Hepatocyte (in vitro differentiated cells): Measurements from ENCODE around the gene MVD. TPM values are rescaled to one million over a fixed set of nuclear protein-coding genes. Genes with fewer than 3 reads are reported as not detected.

Experiments used
- DNase-seq: peaks from one replicate; pipeline ENCODE4 v3.0.0-alpha.2; 2016; ENCODE audit warnings: low spot score
- H2AFZ ChIP-seq: fragments of 200-600 bp; sonication (generic); 2 replicates; pipeline ENCODE4 v1.6.0; 2016; ENCODE audit warnings: antibody characterized with exemption, mild to moderate bottlenecking
- H3K27ac ChIP-seq: fragments of 200-600 bp; sonication (generic); 2 replicates; pipeline ENCODE4 v1.5.1; 2016; ENCODE audit warnings: mild to moderate bottlenecking
- H3K27me3 ChIP-seq: fragments of 200-600 bp; sonication (generic); 2 replicates; pipeline ENCODE4 v1.6.1; 2016
- H3K36me3 ChIP-seq: fragments of 200-600 bp; sonication (generic); replicated peaks from 2 replicates; pipeline ENCODE4 v1.5.1; 2016; ENCODE audit warnings: low read depth; ENCODE audit not compliant: insufficient read depth
- H3K4me1 ChIP-seq: fragments of 200-600 bp; sonication (generic); 2 replicates; pipeline ENCODE4 v1.5.1; 2016; ENCODE audit warnings: mild to moderate bottlenecking, moderate library complexity; ENCODE audit not compliant: insufficient read depth
- H3K4me2 ChIP-seq: fragments of 200-600 bp; sonication (generic); 2 replicates; pipeline ENCODE4 v1.6.0; 2016
- H3K4me3 ChIP-seq: fragments of 200-600 bp; sonication (generic); 2 replicates; pipeline ENCODE4 v1.5.1; 2016; ENCODE audit warnings: mild to moderate bottlenecking
- H3K79me2 ChIP-seq: fragments of 200-600 bp; sonication (generic); 2 replicates; pipeline ENCODE4 v1.6.0; 2017; ENCODE audit warnings: mild to moderate bottlenecking
- H3K9me2 ChIP-seq: fragments of 200-600 bp; sonication (generic); replicated peaks from 2 replicates; pipeline ENCODE4 v1.6.0; 2017; ENCODE audit warnings: mild to moderate bottlenecking; ENCODE audit not compliant: insufficient read depth
- H3K9me3 ChIP-seq: fragments of 200-600 bp; sonication (generic); 2 replicates; pipeline ENCODE4 v1.5.1; 2016; ENCODE audit warnings: low read depth, mild to moderate bottlenecking
- H4K20me1 ChIP-seq: fragments of 200-600 bp; sonication (generic); 2 replicates; pipeline ENCODE4 v1.6.0; 2016; ENCODE audit warnings: mild to moderate bottlenecking; ENCODE audit not compliant: insufficient read depth, poor library complexity, severe bottlenecking
- EZH2 ChIP-seq: fragments of 200-600 bp; sonication (generic); IDR thresholded peaks from 2 replicates; pipeline ENCODE4 v1.6.1; 2016; ENCODE audit warnings: antibody characterized with exemption, mild to moderate bottlenecking, borderline replicate concordance
- EZH2phosphoT487 ChIP-seq: fragments of 200-600 bp; sonication (generic); IDR thresholded peaks from one replicate; pipeline ENCODE4 v1.6.1; 2018; ENCODE audit warnings: antibody characterized with exemption, mild to moderate bottlenecking, low read depth, moderate library complexity; ENCODE audit not compliant: unreplicated experiment, severe bottlenecking
- WGBS: methylation state at CpG from one replicate; pipeline ENCODE4 v1.1.6; 2016; ENCODE audit warnings: low lambda C conversion rate; ENCODE audit errors: missing lambda C conversion rate; 5-methylcytosine and 5-hydroxymethylcytosine counted together
- polyA plus RNA-seq: library from polyadenylated mRNA; unstranded; fragments of >200 nt; fragmentation: Nextera tagmentation; extraction: Ambion mirVana; gene quantifications from 2 replicates; pipeline ENCODE4 v1.2.1, GENCODE V29; 2016
- total RNA-seq: library from RNA; depleted of rRNA; stranded (reverse); fragments of >200 nt; gene quantifications from 2 replicates; pipeline ENCODE4 v1.2.3, GENCODE V29; 2014
- TF ChIP-seq, protein P1 (sequence below): fragments of 200-600 bp; sonication (generic); IDR thresholded peaks from 2 replicates; pipeline ENCODE4 v1.5.1; 2016; ENCODE audit warnings: antibody characterized with exemption, mild to moderate bottlenecking; ENCODE audit not compliant: poor library complexity

Gene MVD
- total and polyA plus RNA-seq, 2 experiments from 2014 or later = 71.9 to 152 TPM

DNA sequence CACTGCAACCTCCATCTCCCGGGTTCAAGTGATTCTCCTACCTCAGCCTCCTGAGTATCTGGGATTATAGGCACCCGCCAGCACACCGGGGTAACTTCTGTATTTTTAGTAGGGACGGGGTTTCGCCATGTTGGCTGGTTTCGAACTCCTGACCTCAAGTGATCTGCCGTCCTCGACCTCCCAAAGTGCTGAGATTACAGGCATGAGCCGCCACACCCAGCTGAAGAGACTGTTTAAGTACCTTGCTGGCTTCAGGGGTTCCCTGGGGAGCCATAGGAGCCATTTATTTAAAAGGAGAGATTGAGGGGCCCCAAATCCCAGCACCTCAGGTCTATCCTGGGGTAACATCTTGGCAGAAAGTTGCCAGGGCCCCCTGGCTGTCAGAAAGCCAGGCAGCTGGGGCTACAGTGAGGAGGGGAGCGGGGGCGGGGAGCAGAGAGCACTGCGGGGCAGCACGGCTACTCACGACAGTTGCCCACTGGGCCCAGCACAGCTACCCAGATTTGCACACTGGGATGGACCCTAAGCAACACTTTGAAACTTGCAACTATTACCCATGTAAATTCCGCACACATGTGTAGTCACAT lies 21.8 kb upstream of the MVD start:
- no peaks in the 10 kb centered on the region for H3K9me3 ChIP-seq
- H3K9me2 ChIP-seq = no peaks in the 10 kb centered on the region
- H3K27ac ChIP-seq = no peak overlapping the region
- H3K4me1 ChIP-seq = peaks cover 20% of the 10 kb centered on the region
- DNase-seq = no peak
- no peaks in the 10 kb centered on the region for H3K79me2 ChIP-seq
- no peak overlapping the region for H2AFZ ChIP-seq
- peak overlapping the region; percentile 100 for H3K4me2 ChIP-seq
- no peaks in the 10 kb centered on the region for H4K20me1 ChIP-seq
- H3K27me3 ChIP-seq = peaks cover 3% of the 10 kb centered on the region
- WGBS = 82% methylated on average over 15 of the region's 15 CpGs
- H3K4me3 ChIP-seq = no peak overlapping the region
- TF ChIP-seq EZH2 = no peak
- no peak for TF ChIP-seq EZH2phosphoT487
- no peaks in the 10 kb centered on the region for H3K36me3 ChIP-seq

DNA sequence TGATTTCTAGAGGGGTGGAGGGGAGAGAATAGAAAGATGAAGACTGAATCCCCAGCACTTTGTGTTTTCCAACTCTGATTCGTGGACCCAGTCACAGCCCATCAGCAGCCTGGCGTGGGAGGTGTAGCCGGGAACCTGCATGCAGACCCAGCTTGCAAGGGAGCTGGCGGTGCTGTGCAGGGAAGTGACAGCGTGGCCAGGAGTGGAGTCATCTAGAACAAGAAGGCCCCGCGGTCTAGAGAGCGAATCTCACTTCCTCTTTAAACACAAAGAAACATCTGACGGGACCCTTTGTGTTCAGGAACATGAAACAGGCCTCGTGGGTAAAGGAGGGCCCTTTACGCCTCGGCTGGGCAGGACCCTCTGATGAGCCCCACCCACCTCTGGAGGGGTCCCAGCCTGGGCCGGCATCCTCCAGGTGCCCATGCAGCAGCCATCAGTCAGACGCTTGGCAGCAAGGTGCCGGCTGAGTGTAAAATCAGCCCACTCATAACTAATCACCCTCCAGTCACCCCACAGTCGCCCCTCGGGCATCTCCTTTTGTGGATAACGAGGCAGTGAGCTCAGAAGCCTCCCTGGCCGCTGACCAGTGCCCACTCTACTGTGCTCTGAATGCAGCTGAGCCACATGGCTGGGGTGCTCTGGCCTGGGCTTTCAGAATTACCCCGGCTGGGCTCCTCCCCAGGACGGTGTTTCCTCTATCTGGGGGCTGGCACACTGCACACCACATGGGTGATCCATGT lies 19.0 kb upstream of the MVD start:
- no peak overlapping the region for H3K27ac ChIP-seq
- H3K9me3 ChIP-seq = no peaks in the 10 kb centered on the region

GRCh38 chr16:88681084-88681680 lies 18.3 kb upstream of the MVD start:
- Histone ChIP-seq H3K27me3 (peaks cover 3% of the 10 kb centered on the region), H4K20me1 (no peaks in the 10 kb centered on the region), H3K36me3 (no peaks in the 10 kb centered on the region), H3K9me2 (no peaks in the 10 kb centered on the region), H3K4me3 (no peak overlapping the region), H2AFZ (no peak overlapping the region), H3K9me3 (no peaks in the 10 kb centered on the region), H3K79me2 (no peaks in the 10 kb centered on the region), H3K27ac (no peak overlapping the region), H3K4me1 (no peaks in the 10 kb centered on the region), H3K4me2 (no peak overlapping the region)
- DNase-seq = no peak
- TF ChIP-seq, protein P1, sequence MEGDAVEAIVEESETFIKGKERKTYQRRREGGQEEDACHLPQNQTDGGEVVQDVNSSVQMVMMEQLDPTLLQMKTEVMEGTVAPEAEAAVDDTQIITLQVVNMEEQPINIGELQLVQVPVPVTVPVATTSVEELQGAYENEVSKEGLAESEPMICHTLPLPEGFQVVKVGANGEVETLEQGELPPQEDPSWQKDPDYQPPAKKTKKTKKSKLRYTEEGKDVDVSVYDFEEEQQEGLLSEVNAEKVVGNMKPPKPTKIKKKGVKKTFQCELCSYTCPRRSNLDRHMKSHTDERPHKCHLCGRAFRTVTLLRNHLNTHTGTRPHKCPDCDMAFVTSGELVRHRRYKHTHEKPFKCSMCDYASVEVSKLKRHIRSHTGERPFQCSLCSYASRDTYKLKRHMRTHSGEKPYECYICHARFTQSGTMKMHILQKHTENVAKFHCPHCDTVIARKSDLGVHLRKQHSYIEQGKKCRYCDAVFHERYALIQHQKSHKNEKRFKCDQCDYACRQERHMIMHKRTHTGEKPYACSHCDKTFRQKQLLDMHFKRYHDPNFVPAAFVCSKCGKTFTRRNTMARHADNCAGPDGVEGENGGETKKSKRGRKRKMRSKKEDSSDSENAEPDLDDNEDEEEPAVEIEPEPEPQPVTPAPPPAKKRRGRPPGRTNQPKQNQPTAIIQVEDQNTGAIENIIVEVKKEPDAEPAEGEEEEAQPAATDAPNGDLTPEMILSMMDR = peak; percentile 12
- no peak for TF ChIP-seq EZH2phosphoT487
- WGBS = 76% methylated on average over 27 of the region's 31 CpGs

More for the DNA sequence above, 19.0 kb upstream of the MVD start:
- no peak for DNase-seq
- no peak overlapping the region for H3K4me3 ChIP-seq
- H3K4me2 ChIP-seq = no peak overlapping the region
- H2AFZ ChIP-seq = no peak overlapping the region
- TF ChIP-seq EZH2phosphoT487 (no peak), EZH2 (no peak)
- TF ChIP-seq, protein P1 = no peak
- H3K79me2 ChIP-seq = no peaks in the 10 kb centered on the region
- H3K4me1 ChIP-seq = peaks cover 4% of the 10 kb centered on the region
- 80% methylated on average over 21 of the region's 21 CpGs for WGBS
- H3K36me3 ChIP-seq = no peaks in the 10 kb centered on the region
- H4K20me1 ChIP-seq = no peaks in the 10 kb centered on the region
- H3K9me2 ChIP-seq = no peaks in the 10 kb centered on the region
- peaks cover 3% of the 10 kb centered on the region for H3K27me3 ChIP-seq

DNA sequence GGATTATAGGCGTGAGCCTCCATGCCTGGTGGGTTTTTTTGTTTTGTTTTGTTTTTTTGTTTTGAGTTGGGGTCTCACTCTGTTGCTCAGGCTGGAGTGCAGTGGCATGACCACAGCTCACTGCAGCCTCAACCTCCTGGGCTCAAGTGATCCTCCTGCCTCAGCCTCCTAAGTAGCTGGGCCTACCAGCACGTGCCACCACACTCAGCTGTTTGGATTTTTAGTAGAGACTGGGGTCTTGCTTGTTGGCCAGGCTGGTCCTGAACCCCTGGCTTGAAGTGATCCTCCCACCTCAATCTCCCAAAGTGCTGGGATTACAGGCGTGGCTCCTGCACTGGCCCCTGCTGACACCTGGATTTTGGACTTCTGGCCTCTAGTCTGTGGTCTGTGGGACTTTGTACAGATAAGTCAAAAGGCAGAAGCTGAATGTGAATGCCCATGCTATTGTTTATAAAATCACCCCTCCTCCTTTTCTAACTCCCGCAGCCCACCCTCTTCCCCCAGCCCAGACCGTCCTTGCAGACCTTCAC lies 17.7 kb upstream of the MVD start:
- WGBS = 81% methylated on average over 5 of the region's 5 CpGs
- no peak for TF ChIP-seq EZH2phosphoT487
- TF ChIP-seq, protein P1 = no peak
- no peak for TF ChIP-seq EZH2
- no peak overlapping the region for H2AFZ ChIP-seq

More for the DNA sequence above, 17.7 kb upstream of the MVD start:
- Histone ChIP-seq H3K27me3 (peaks cover 3% of the 10 kb centered on the region), H3K36me3 (no peaks in the 10 kb centered on the region), H3K9me2 (no peaks in the 10 kb centered on the region), H3K9me3 (no peaks in the 10 kb centered on the region), H3K4me3 (no peak overlapping the region), H4K20me1 (no peaks in the 10 kb centered on the region), H3K4me2 (no peak overlapping the region), H3K79me2 (no peaks in the 10 kb centered on the region), H3K4me1 (no peaks in the 10 kb centered on the region), H3K27ac (no peak overlapping the region)
- DNase-seq = no peak
